Fibroblast of gingiva (primary cell): ENCODE results near the gene LARGE1.

Source experiments
- DNase-seq: peaks from one replicate; pipeline ENCODE4 v3.0.0-alpha.2; 2011; ENCODE audit warnings: low read depth

The LARGE1 gene

DNA sequence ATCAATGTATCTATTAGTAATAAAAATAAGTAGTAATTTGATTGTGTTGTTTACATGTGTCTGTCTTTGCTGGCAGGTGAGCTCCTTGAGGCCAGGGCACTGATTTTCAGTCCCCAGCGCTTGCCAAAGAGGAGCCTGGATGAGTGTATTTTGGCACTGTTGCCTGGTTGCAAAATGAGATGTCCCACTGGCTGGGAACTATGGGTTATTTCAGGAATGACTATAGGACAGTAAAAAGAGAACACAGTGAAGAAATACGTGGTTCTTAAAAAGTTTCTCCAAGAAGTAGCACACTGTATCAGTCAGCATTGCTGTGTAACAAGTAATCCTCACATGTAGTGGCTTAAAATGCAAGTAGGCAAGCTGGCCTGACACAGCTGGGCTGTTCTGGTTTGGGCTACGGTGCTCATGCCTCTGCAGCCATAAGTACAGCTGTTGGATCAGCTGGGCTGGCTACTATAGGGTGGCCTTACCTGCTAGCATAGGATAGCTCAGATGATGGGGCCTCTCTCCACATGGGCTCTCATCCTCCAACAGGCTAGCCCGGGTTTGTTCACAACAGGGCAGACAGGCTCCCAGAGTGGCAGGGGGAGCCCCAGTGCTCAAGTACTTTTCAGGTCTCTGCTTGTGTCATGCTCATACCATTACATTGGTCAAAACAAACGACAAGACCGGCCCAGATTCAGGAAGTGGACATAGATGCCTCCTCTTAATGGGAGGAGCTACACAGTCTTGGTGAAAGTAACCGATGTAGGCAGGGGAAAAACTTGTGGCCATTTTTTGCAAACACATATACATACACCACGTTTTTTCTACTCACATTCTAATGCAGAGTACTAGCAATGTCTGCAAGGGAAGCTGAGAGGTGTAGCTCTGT is 399.1 kb downstream of the LARGE1 start:
- no peak for DNase-seq

DNA sequence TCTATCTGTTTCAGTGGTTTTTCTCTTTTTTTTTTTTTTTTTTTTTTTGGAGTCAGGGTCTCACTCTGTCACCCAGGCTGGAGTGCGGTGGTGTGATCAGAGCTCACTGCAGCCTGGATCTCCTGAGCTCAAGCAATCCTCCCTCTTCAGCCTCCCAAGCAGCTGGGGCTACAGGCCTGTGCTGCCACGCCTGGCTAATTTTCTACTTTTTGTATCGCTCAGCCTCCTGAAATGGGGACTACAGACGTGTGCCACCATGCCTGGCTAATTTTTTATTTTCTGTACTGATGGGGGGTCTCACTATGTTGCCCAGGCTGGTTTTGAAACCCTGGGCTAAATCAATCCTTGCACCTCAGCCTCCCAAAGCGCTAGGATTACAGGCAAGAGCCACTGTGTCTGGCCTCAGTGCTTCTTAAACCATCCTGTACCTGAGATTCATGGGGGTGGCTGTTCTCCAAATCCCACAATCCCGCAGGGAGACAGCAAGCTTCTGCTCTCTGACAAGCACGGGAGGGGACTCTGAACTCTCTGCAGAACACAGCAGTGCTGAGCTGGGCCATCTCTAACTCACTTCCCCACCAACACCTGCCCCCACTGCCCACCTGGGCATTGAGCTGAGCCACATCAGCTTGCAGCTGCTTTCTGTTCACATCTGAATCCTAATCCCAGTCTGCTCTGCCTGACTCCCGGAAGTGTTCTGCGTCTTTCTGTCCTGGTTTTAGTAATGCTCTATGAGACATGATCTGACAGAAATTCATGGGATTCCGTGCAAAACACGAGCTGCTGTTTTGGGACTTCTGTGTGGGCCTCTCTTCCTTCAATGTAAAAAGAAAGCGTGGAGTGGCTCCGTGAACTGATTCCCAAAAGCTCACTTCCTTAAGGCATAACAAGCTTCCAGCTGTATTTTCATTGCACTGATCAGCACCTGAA is 400.0 kb downstream of the LARGE1 start:
- no peak for DNase-seq

DNA sequence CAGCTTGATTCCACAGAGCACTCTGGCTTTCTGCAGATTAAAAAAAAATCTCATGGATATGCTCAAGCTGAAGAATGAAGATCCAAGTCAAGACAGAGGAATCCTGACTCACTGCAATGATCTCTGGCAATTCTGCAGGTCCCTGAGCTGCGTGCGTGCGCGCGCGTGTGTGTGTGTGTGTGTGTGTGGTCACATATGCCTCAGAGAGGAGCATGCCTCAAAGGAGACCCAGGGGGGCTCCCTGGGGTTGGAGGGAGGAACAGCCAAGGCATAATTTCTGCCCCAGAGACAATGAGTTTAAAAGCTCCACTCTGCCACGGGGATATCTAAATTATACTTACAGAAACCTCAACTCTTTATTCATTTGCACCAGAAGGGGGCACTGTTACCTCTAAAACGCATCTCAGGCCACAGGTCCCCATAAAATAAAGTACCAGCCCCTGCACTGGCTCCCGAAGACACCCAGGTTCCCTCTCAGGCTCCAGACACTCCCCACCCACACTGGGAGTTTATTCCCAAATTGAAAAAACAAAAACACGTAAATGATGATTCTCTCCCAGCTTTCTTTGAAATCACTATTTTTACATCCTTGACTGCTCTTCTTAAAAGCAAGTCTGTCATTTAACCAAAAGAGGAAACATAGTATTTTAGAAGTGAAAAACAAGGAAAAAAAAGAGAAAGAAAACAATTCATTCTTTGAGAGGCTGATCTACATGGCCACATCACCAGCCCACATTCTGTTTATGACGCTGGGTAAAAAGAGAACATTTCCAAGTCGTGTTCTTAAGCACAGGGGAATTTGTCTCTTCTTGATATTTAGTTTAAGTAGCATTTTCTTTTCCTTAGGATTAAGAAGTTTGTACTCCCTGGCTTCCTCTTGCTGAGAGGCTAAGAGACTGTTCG is 401.0 kb downstream of the LARGE1 start:
- DNase-seq, result peak; percentile 33

DNA sequence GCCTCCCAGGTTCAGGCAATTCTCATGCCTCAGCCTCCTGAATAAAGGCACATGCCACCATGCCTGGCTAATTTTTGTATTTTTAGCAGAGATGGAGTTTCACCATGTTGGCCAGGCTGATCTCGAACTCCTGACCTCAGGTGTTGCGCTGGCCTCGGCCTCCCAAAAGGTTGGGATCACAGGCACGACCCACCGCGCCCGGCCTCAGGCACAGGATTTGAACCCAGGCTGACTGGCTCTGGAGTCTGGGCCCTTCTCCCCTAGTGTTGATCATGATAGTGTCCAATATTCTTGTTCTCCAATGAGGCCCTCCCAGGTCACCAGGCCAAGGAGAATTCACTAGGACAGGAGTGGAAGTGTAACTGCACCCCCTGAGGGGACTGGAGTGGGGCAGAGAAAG is 401.9 kb downstream of the LARGE1 start:
- no peak for DNase-seq

DNA sequence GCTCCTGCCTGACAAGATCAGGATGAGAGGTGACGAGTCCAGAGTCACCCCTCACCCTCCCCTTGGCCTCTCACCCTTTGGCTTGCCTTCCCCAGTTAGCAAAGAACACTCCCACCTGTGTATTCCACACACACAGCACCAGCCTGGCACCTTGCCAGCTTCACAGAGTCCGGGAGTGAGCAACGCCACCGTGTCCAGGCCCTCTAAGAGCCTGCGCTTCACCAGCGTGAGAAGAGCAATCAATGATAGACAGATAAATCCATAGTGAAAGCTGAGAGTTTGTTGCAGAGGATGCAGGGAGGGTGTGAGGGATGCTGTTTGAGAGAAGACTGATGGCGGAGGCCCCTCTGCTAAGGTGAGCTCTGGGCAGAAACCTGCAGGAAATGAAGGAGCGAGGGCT is 404.5 kb downstream of the LARGE1 start:
- no peak for DNase-seq

DNA sequence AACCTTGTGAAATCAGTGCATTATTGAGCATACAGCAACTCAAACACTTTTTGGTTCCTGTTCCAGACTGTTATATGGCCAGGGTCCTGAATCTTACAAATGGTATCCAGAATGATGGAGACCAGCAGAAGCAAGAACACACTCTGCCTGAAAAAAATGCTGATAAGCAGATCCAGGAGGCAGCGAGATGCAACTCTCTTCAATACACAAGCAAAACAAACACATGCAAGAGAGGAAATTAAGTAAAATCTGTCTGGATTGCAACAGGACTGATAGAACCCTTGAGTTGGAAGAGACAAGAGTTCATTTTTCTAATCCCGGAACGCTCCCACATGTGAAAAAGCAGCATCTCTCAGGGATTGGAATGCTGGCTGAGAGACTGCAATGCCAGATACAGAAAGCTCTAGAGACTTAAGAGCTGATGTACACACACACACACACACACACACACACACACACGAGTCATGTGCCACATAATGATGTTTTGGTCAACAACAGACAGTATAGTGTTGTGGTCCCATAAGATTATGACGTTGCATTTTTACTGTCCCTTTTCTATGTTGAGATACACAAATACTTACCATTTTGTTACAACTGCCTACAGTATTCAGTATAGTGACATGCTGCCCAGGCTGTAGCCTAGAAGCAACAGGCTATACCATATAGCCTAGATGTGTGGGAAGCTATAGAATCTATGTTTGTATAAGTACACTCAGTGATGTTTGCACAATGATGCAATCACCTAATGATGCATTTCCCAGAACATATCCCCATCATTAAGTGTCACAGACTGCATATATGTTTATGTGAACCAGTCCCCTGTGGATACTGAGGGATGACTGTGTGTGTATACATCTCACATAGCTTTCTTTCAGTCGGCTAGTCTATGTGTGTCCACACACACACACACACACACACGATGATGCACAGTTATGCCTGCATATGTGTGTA is 406.6 kb downstream of the LARGE1 start:
- peak; percentile 2 for DNase-seq

DNA sequence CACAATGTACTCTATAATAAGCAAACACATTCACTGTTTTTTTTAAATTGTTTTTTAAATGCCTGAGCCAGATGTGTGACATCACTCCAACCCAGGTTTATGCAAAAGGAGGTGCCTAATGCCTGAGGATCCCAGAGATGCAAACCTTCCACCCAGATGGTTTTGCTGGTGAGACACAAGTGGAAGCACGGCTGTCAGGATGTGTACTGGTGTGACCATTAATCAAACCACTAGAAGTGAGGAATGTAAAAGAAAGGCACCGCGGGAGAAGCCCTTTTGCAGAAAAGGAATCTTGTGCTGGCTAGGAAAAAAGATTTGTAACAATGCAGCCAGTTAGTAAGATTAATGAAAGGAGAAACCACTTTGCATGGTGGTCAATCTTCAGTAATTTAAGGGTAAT is 407.4 kb downstream of the LARGE1 start:
- no peak for DNase-seq

DNA sequence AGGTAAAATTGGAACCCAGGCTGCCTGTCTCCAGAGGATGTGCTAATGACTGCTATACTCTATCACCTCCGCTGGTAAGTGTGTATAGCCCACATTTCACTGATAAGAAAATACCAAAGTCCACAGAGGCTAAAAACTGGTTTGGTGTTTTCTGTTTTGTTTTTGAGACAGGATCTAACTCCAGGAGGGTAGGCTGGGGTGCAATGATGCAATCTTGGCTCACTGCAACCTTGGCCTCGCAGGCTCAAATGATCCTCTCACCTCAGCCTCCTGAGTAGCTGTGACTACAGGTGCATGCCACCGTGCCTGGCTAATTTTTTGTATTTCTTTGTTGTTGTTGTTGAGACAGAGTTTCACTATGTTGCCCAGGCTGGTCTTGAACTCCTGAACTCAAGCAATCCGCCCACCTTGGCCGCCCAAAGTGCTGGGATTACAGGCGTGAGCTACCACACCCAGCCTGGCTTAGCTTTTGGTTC is 409.8 kb downstream of the LARGE1 start:
- no peak for DNase-seq

DNA sequence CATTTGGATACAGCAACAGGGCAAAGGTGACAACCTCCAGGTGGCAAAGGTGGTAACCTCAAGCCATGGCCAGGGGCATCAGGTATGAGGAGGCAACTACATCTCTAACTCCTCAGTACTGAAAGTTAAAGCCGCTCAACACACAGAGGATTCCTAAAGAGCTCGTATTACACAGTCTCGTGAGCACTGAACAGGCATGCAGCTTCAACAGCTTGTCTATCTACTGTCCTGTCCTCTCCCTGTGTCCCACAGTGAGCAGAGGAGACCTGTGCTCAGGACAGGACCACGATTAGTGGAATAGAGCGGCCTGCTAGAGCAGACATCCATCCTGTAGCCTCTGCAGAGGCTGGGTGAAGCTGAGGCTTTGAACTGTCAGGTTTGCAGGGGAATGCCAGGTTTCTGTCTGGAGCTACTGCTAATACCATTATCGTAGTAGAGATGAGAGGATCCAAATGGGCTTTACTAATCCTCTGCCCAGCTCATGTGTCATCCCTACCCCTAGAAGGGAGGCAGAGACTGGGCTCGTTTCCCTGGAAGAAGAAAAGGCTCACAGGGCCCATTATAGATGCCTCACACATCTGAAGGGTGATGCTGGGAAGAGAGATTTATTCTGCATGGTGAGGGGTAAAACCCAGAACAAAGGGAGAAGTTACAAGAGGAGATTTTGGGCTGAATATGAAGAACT is 415.2 kb downstream of the LARGE1 start:
- no peak for DNase-seq

DNA sequence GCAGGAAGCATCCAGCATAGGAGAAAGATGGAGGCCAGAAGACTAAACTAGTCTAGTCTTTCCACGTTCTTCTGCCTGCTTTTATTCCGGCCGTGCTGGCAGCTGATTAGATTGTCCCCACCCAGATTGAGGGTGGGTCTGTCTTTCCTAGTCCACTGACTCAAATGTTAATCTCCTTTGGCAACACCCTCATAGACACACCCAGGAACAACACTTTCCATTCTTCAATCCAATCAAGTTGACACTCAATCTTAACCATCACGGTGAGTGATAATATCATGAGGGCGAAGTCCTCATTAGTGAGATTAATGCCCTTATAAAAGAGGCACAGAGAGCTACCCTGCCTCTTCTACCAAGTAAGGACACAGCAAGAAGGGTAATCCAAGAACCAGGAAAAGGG is 424.2 kb downstream of the LARGE1 start:
- DNase-seq, result no peak

DNA sequence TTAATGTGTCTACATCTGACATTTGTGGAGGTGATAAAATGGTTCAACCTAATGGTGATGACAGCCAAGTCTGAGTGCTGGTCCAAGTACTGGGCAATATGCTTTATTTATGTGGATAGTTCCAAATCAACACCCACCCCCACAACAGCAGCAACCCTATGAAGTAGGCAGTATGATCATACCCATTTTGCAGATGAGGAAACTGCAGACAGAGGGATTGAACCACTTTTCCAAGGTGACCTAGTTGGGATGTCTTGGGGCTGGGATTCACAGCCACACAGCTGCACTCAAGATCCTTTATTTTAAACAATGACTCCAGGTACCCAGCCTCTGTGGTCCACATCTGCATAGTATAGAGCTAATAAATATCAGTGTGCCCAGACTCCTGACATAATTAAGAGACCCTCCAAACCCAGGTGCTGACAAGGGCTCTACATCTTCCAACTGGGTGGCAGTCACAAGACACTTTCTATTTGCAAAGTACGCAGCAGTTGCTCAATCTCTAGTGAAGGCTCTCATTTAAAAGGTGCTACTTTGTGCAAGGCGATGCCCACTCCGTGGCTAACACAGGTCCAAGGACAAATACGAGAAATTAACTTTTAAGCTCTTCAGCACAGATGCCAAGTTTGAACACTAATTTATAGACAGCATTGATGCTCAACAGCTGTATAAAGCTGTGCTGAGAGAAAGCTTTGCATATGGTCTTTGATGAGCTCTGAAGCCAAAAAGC is 426.6 kb downstream of the LARGE1 start:
- no peak for DNase-seq

DNA sequence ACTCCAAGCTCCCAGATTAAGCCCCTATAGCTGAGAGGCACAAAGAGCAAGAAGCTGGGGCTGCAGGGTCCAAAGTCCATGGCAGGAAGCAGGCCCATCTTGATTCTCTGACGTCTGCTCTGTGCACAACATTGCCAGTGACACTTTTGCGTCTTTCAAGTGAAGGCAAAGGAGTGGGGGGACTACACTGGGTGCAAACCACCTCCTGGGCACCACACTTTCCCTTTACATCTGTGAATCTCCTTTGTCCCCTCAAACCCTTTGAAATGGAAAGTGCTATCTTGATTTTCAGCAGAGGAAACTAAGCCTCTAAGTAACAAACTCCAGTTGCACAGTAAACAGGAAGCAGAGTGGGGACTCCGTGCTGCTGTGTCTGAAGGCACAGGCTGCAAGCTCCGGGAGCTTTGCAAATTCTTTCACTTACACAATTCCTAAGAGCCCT is 428.0 kb downstream of the LARGE1 start:
- DNase-seq, result no peak

DNA sequence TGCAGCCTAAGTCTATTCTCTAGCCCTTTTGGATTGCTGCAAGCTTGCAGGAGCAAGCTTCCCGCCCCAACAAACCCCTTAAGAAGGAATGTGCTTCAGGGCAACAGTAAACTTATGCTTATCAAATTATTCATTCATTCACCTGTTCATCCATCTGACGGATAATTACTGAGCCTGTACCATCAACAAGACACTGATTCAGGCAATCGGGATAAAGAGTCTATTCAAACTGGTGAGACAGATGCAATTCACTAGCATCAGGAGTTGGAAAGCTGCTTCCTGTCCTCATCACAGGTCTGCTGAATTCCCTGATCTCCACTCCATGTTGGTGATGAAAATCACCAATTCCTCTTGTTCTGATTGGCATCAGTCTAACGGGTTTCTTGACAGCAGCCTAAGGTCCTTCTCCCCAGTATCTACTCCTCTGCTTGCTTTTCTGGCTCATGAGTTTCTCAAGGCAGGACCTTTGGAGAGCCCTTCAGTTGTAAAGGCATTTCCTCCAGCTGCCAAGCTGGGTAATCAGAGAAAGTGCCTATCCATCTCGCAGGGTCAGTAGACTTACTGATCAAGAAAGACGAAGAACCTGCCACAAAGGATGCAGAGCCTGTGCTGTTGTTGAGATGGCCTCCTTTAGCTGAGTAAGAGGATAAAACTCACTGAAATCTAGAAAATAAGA is 433.1 kb downstream of the LARGE1 start:
- DNase-seq, result no peak

DNA sequence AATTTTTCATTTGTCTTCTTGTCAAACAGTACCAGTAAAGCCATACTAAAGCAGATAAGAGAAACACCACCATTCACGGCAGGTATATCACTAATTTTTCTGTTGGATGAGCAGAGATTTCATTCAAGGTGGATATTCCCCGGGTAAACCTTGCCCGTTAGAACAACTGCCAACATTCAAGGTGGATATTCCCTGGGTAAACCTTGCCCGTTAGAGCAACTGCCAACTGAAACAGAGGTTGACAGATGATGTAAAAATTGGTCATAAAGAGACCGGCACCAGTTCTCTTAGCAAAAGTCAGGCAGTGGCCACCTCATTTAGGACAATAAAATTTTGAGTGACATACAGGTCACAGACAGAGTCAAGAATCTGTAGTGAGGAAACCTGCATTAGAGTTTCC is 438.7 kb downstream of the LARGE1 start:
- no peak for DNase-seq

DNA sequence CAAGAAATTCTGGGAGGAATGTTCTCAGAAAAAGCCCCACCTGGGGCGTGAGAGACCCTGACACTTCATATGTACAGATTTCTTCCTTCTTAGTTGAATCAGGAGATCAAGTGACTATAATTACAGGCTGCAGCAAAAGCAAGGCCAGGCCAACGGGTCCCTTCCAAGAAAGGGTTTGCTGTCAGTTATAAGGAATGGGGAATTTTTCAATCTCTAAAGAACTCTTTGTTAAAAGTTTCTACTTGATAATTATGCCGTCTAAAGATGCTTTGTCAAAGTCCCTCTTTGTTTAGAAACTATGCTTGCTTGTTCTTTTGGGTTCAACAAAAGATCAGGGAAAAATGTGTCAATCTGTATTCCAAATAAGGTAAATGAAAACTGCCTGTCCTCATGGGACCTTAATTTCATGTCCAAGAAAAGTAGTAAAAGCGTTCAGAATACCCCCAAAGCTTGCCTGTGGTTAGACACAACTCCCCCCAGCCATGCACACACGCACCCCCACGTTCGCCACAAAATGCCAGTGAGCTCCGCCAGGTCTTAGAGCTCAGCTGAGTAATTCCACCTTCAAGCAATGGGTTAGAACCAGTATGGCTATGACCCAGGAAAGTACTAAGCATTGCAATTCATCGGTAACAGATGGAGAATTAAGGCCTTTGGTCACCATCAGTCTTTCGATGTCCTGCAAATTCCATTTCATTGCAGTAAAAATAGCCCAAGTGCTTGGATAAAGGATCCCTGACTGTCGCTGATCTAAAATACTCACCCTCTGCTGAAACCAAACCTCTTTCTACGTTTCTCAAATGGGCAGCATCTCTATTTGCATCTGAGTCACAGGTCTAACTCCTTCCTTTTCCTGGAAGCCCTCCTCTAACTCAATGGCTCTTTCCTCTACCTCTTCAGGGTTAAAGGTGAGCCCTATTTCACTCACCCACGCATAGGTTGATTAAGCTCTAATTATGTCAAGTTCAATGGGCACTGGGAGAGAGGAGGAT is 442.9 kb downstream of the LARGE1 start:
- no peak for DNase-seq

DNA sequence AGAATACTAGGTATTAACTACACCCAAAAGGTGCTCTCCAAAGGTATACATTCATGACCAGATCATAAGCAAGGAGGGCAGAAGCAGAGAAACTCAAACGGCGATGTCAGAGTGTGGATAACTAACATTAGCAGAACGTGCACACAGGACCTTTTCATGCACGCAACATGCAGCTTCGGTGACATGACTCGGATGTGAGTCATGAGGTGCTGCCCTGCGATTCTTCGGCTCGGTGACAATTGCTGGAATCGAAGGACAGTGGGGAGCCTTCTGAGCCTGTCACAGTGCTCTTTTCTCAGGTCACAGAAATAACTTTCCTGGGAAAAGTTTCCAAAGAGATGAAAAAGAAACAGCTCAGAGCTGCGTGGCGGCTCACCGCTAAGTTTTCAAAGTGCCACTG is 443.6 kb downstream of the LARGE1 start:
- DNase-seq, result peak; percentile 5

DNA sequence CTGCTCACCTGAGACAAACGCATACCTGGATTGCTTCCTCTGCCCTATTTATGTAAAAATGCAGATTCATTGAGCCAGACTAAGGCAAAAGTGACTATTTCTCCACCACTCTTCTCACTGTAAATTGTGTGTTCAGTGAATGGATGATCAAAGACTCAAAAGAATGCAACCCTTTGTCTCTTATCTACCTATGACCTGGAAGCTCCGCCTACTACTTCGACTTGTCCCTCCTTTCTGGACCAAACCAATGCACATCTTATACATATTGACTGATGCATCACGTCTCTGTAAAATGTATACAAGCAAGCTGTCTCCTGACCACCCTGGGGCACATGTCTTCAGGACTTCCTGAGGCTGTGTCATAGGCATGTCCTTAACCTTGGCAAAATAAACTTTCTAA is 444.1 kb downstream of the LARGE1 start:
- DNase-seq, result no peak

DNA sequence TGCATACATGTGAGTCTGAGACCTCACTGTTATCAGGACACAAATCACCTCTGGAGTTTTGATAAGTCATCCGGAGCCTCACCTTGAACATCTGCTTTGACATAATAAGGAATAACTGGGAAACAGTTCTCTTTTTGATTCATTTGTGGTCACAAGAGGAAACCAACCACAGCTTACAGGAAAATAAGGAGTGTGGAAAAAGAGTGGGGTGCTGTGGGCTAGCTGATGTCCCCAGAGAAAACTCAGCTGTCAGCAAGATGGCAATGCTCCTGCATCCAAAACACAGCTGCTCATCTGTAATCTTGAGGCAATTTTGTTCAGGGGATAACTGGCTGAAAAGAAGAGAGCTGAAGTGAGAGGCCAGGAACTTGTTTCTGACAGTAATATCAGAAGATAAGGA is 445.7 kb downstream of the LARGE1 start:
- no peak for DNase-seq
